Subcutaneous adipose tissue (tissue), 4 donors: ENCODE data around the gene DEGS2. TPM values are rescaled to one million over a fixed set of nuclear protein-coding genes. Genes with fewer than 3 reads are reported as not detected.

Source experiments
- CTCF ChIP-seq: fragments of 450-650 bp; IDR thresholded peaks from one replicate; pipeline ENCODE4 v1.5.1; 2016; ENCODE audit warnings: low read depth, mild to moderate bottlenecking, control low read depth, antibody characterized with exemption, moderate library complexity
- total RNA-seq, 4 donors: library from RNA; depleted of rRNA; stranded (reverse); fragments of >200 nt; gene quantifications; one replicate each; pipeline ENCODE4 v1.1.0, GENCODE V29; 2016

Gene DEGS2
- total RNA-seq, 4 donors from 2014 or later: 0.22 to 0.94 (median 0.34) TPM; not detected in 1

- no peak for TF ChIP-seq CTCF
These were observed 36.8 kb downstream of the DEGS2 start for GRCh38 chr14:100122481-100123223.

GRCh38 chr14:100121643-100122480 lies 37.6 kb downstream of the DEGS2 start:
- TF ChIP-seq CTCF: no peak

- TF ChIP-seq CTCF: no peak
These were observed 38.7 kb downstream of the DEGS2 start for GRCh38 chr14:100120522-100121269.

GRCh38 chr14:100119251-100119650 lies 40.2 kb downstream of the DEGS2 start:
- TF ChIP-seq CTCF: no peak

- TF ChIP-seq CTCF: no peak
These were observed 40.9 kb downstream of the DEGS2 start for GRCh38 chr14:100118396-100119011.

GRCh38 chr14:100117633-100118395 lies 41.6 kb downstream of the DEGS2 start:
- TF ChIP-seq CTCF: no peak
